Measurements from ENCODE around the gene LPGAT1. TPM values are rescaled to one million over a fixed set of nuclear protein-coding genes. Genes with fewer than 3 reads are reported as not detected.
"Not testable (repeated sequence)": the region's sequence is repeated elsewhere in the genome, so short reads cannot be mapped to it uniquely, and the experiment has no call there.

Gene LPGAT1
- total RNA-seq, 1 donor from 2014 or later: 35.3 TPM

- not testable (repeated sequence) for H3K27ac Mint-ChIP-seq
These were observed 114.0 kb downstream of the LPGAT1 start for GRCh38 chr1:211716555-211716954.

DNA sequence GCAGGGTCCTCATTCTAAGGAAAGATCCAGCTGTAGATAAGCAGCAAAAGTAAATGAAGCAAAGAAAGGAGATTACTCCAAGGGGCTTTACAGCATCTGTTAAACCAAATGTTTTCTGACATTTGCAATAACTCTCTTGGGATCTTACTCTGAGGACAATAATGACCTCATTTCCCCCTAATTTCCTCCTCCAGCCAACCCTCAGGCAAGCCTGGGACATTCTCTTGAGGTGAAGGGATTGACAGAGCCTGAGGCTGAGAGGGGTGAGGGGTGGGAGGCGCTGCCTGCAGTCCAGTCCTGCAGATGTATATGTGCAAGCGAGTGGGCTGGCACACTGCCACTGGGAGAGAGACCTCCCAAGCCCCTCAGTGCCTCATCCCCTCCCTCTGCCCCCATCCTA is 114.6 kb downstream of the LPGAT1 start:
- intact Hi-C loops (cut with micrococcal nuclease): no loop called here
- no peaks in the 10 kb centered on the region for H3K36me3 Mint-ChIP-seq (ENCODE audit: low read depth)
- H3K27me3 Mint-ChIP-seq (ENCODE audit: insufficient read depth): peaks cover 6% of the 10 kb centered on the region
- peaks cover 3% of the 10 kb centered on the region for H3K9me3 Mint-ChIP-seq
- no peak for DNase-seq (ENCODE audit: low spot score)
- no peak overlapping the region for H3K4me3 Mint-ChIP-seq
- no peak overlapping the region for H3K27ac Mint-ChIP-seq
- no peaks in the 10 kb centered on the region for H3K4me1 Mint-ChIP-seq (ENCODE audit: low read depth)

More at GRCh38 chr1:211716555-211716954, 114.0 kb downstream of the LPGAT1 start:
- intact Hi-C loops (cut with micrococcal nuclease); H3K27me3 Mint-ChIP-seq (ENCODE audit: insufficient read depth); H3K4me1 Mint-ChIP-seq (ENCODE audit: low read depth); H3K9me3 Mint-ChIP-seq; H3K4me3 Mint-ChIP-seq; DNase-seq (ENCODE audit: low spot score); H3K36me3 Mint-ChIP-seq (ENCODE audit: low read depth): not testable (repeated sequence)

- Mint-ChIP-seq H3K4me3 (no peak overlapping the region), H3K27ac (no peak overlapping the region), H3K4me1 (ENCODE audit: low read depth) (no peaks in the 10 kb centered on the region), H3K36me3 (ENCODE audit: low read depth) (no peaks in the 10 kb centered on the region), H3K9me3 (peaks cover 3% of the 10 kb centered on the region), H3K27me3 (ENCODE audit: insufficient read depth) (peaks cover 6% of the 10 kb centered on the region)
- intact Hi-C loops (cut with micrococcal nuclease): no loop called here
- DNase-seq (ENCODE audit: low spot score): no peak
These were observed 116.4 kb downstream of the LPGAT1 start for GRCh38 chr1:211714154-211714553.

- no peak overlapping the region for H3K4me3 Mint-ChIP-seq
- intact Hi-C loops (cut with micrococcal nuclease): no loop called here
- H3K36me3 Mint-ChIP-seq (ENCODE audit: low read depth): no peaks in the 10 kb centered on the region
- DNase-seq (ENCODE audit: low spot score): no peak
- H3K4me1 Mint-ChIP-seq (ENCODE audit: low read depth): no peaks in the 10 kb centered on the region
- H3K27ac Mint-ChIP-seq: no peak overlapping the region
- peaks cover 6% of the 10 kb centered on the region for H3K27me3 Mint-ChIP-seq (ENCODE audit: insufficient read depth)
- peaks cover 3% of the 10 kb centered on the region for H3K9me3 Mint-ChIP-seq
These were observed 117.3 kb downstream of the LPGAT1 start for GRCh38 chr1:211713231-211713630.

DNA sequence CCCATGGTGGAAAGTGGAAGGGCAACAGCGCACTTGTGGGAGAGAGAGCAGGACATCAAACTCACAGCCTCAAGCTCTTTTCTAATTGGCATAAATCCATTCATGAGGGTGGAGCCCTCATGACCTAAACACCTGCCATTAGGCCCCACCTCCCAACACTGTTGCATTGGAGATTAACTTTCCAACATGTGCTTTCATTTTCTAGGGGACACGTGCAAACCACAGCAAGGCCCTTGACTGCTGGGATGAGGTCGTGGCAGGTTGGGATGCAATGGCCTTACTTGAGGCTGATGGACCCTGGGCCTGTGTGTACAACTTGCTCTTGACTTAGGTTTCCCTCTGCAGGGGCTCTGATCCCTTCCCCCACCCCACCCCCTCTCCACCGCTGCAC is 119.3 kb downstream of the LPGAT1 start:
- Mint-ChIP-seq H3K4me1 (ENCODE audit: low read depth) (no peaks in the 10 kb centered on the region), H3K4me3 (no peak overlapping the region), H3K27ac (no peak overlapping the region), H3K27me3 (ENCODE audit: insufficient read depth) (peaks cover 2% of the 10 kb centered on the region), H3K9me3 (no peaks in the 10 kb centered on the region), H3K36me3 (ENCODE audit: low read depth) (no peaks in the 10 kb centered on the region)
- intact Hi-C loops (cut with micrococcal nuclease): no loop called here
- no peak for DNase-seq (ENCODE audit: low spot score)

- H3K4me3 Mint-ChIP-seq: no peak overlapping the region
- no peaks in the 10 kb centered on the region for H3K36me3 Mint-ChIP-seq (ENCODE audit: low read depth)
- no peaks in the 10 kb centered on the region for H3K4me1 Mint-ChIP-seq (ENCODE audit: low read depth)
- peaks cover 2% of the 10 kb centered on the region for H3K27me3 Mint-ChIP-seq (ENCODE audit: insufficient read depth)
- no peak overlapping the region for H3K27ac Mint-ChIP-seq
- no peak for DNase-seq (ENCODE audit: low spot score)
- intact Hi-C loops (cut with micrococcal nuclease): no loop called here
- H3K9me3 Mint-ChIP-seq: no peaks in the 10 kb centered on the region
These were observed 119.8 kb downstream of the LPGAT1 start for GRCh38 chr1:211710566-211711314.

GRCh38 chr1:211708926-211709325 is 121.6 kb downstream of the LPGAT1 start:
- intact Hi-C loops (cut with micrococcal nuclease): no loop called here
- no peaks in the 10 kb centered on the region for H3K4me1 Mint-ChIP-seq (ENCODE audit: low read depth)
- H3K27ac Mint-ChIP-seq: no peak overlapping the region
- no peaks in the 10 kb centered on the region for H3K36me3 Mint-ChIP-seq (ENCODE audit: low read depth)
- DNase-seq (ENCODE audit: low spot score): no peak
- peaks cover 2% of the 10 kb centered on the region for H3K27me3 Mint-ChIP-seq (ENCODE audit: insufficient read depth)
- no peaks in the 10 kb centered on the region for H3K9me3 Mint-ChIP-seq
- no peak overlapping the region for H3K4me3 Mint-ChIP-seq

DNA sequence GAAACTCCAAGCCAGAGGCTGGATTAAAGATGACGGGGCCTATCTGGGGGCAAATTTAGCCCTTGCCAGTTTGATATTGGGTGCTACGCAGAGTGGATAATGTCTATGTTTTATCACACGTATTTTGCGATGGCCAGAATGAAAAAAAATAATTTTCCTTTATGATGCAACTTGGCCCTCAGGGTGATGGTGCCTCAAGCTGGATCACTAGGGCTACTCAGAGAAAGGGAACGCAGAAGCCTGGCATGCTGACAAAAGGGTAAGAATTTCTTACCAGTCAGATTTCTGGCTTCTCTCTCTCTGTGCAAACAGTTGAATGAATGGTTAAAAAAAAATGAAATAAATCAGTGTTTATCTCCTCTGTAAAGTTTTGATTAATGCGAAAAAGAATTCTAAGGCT is 122.6 kb downstream of the LPGAT1 start:
- no peaks in the 10 kb centered on the region for H3K36me3 Mint-ChIP-seq (ENCODE audit: low read depth)
- peaks cover 2% of the 10 kb centered on the region for H3K27me3 Mint-ChIP-seq (ENCODE audit: insufficient read depth)
- H3K4me3 Mint-ChIP-seq: no peak overlapping the region
- H3K27ac Mint-ChIP-seq: no peak overlapping the region
- DNase-seq (ENCODE audit: low spot score): no peak
- H3K4me1 Mint-ChIP-seq (ENCODE audit: low read depth): no peaks in the 10 kb centered on the region
- intact Hi-C loops (cut with micrococcal nuclease): no loop called here
- no peaks in the 10 kb centered on the region for H3K9me3 Mint-ChIP-seq

- no peak for DNase-seq (ENCODE audit: low spot score)
- H3K9me3 Mint-ChIP-seq: no peaks in the 10 kb centered on the region
- intact Hi-C loops (cut with micrococcal nuclease): no loop called here
- peaks cover 11% of the 10 kb centered on the region for H3K27me3 Mint-ChIP-seq (ENCODE audit: insufficient read depth)
- no peak overlapping the region for H3K4me3 Mint-ChIP-seq
- H3K27ac Mint-ChIP-seq: no peak overlapping the region
- H3K36me3 Mint-ChIP-seq (ENCODE audit: low read depth): no peaks in the 10 kb centered on the region
- no peaks in the 10 kb centered on the region for H3K4me1 Mint-ChIP-seq (ENCODE audit: low read depth)
These were observed 125.0 kb downstream of the LPGAT1 start for GRCh38 chr1:211705467-211706091.

DNA sequence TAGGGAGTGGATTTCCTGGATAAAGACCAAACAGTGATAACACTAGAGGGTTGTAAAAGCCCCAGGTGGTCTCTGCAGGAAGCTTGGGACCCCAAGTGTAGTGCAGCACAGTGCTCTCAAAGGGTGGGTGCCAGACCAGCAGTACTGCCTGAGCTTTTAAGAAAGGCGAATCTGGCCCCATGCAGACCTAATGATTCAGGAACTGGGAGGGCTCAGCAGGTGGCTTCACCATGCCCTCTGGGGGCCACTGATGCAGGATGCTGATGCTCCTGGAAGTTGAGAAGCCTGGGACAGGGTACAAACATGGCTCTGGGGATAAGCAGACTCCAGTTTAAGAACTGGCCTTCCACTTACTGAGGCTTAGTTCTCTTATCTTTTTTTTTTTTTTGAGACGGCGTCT is 126.0 kb downstream of the LPGAT1 start:
- no peaks in the 10 kb centered on the region for H3K9me3 Mint-ChIP-seq
- no peaks in the 10 kb centered on the region for H3K36me3 Mint-ChIP-seq (ENCODE audit: low read depth)
- intact Hi-C loops (cut with micrococcal nuclease): no loop called here
- no peaks in the 10 kb centered on the region for H3K4me1 Mint-ChIP-seq (ENCODE audit: low read depth)
- no peak for DNase-seq (ENCODE audit: low spot score)
- no peak overlapping the region for H3K4me3 Mint-ChIP-seq
- H3K27me3 Mint-ChIP-seq (ENCODE audit: insufficient read depth): peaks cover 17% of the 10 kb centered on the region
- no peak overlapping the region for H3K27ac Mint-ChIP-seq

DNA sequence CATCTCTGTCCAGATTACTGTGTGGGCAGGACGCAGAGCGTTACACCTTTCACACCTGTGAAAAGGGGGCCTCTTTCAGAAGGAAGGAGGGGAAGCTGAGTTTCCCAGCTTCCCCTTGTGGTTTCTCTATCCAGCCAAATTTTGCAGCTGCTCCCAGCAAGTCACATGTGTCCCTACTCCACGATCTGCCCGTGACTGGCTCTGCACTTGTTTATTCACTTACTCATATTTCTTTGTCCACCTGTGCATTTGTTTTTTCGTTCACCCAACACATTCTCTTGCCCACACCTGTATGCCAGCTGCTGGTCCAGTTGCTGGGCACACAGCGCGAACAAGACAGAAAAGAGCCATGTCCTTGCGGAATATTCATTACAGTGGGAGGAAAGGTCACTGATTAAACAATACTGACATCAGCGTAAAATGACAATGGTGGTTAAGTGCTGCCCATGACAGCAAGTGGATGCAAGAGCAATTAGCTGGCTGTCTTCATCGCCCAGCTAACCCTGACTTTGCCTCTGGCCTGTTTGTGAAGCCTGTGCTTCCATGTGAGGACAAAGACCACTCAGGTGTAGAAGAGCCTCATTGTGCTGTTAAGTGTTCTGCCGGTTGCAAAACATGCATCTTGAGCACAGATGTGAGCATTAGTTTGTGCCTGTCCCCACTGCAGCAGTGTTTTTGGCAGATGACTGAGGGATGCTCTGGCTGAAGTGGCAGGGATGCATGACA is 126.6 kb downstream of the LPGAT1 start:
- Mint-ChIP-seq H3K36me3 (ENCODE audit: low read depth) (no peaks in the 10 kb centered on the region), H3K4me1 (ENCODE audit: low read depth) (no peaks in the 10 kb centered on the region), H3K4me3 (no peak overlapping the region), H3K9me3 (no peaks in the 10 kb centered on the region), H3K27me3 (ENCODE audit: insufficient read depth) (peaks cover 17% of the 10 kb centered on the region), H3K27ac (no peak overlapping the region)
- intact Hi-C loops (cut with micrococcal nuclease): no loop called here
- no peak for DNase-seq (ENCODE audit: low spot score)

DNA sequence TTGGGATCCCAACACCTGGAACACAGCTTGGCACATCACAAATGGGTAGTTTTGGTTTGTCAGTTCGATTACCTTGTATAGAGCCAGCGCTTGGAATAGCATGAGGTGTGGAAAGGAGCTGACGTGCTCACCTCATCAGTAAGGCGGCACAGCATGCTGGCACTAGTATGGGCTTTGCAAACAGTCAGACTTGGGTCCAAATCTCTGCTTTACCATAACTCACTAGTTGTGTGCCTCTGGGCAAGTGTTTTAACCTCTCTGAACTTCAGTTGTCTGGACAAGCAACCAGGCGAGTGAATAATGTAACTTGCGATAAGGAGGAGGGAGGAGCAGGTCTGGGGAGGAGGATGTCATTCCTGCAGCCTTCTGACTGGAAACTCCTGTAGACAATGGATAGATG is 128.8 kb downstream of the LPGAT1 start:
- intact Hi-C loops (cut with micrococcal nuclease): no loop called here
- H3K9me3 Mint-ChIP-seq: no peaks in the 10 kb centered on the region
- no peak overlapping the region for H3K4me3 Mint-ChIP-seq
- H3K4me1 Mint-ChIP-seq (ENCODE audit: low read depth): peaks cover 9% of the 10 kb centered on the region
- H3K36me3 Mint-ChIP-seq (ENCODE audit: low read depth): no peaks in the 10 kb centered on the region
- no peak for DNase-seq (ENCODE audit: low spot score)
- peaks cover 15% of the 10 kb centered on the region for H3K27me3 Mint-ChIP-seq (ENCODE audit: insufficient read depth)
- H3K27ac Mint-ChIP-seq: no peak overlapping the region

GRCh38 chr1:211699059-211699458 is 131.5 kb downstream of the LPGAT1 start:
- no peak overlapping the region for H3K4me3 Mint-ChIP-seq
- peaks cover 30% of the 10 kb centered on the region for H3K4me1 Mint-ChIP-seq (ENCODE audit: low read depth)
- DNase-seq (ENCODE audit: low spot score): no peak
- H3K9me3 Mint-ChIP-seq: no peaks in the 10 kb centered on the region
- H3K27ac Mint-ChIP-seq: no peak overlapping the region
- intact Hi-C loops (cut with micrococcal nuclease): loop anchor here (2.0 to 5.0 kb wide), 2 partner anchors 132 to 758 kb away; partner anchors contain the start of gene LPGAT1
- peaks cover 15% of the 10 kb centered on the region for H3K27me3 Mint-ChIP-seq (ENCODE audit: insufficient read depth)
- no peaks in the 10 kb centered on the region for H3K36me3 Mint-ChIP-seq (ENCODE audit: low read depth)

Measured in activated T-helper 1 cell treated with anti-CD3 and anti-CD28 coated beads, Interleukin-12 subunit alpha, Interleukin-12 subunit beta, Interleukin-2, Interleukin-4 antibody, amounts not matched to agents 30 ng/mL and 10 ng/mL and 1 ng/mL, durations not matched to agents 14 hours and 24 hours and 36 hours (primary cell).